Left lung (tissue), 10 donors: ENCODE data around the gene TEKT5. TPM values are rescaled to one million over a fixed set of nuclear protein-coding genes. Genes with fewer than 3 reads are reported as not detected.

ENCODE experiments used
- ATAC-seq: fragments of 200-7000 bp; cut with Tn5 transposase; one replicate; pipeline ENCODE4 v1.9.1; 2020; ENCODE audit warnings: moderate library complexity
- DNase-seq, 4 donors: peaks; one replicate each; pipeline ENCODE4 v3.0.0-alpha.2; 2013 to 2020
- H3K27ac ChIP-seq, 2 donors: fragments of 200-600 bp; sonication (generic) in 1 of 2; one replicate each; pipeline versions ENCODE4 v1.5.0 to v1.8.0; 2020 to 2021
- H3K27me3 ChIP-seq, 2 donors: fragments of 200-600 bp; sonication (generic) in 1 of 2; one replicate each; pipeline versions ENCODE4 v1.5.0 to v1.8.0; 2020 to 2021
- H3K36me3 ChIP-seq, 2 donors: fragments of 200-600 bp; sonication (generic) in 1 of 2; one replicate each; pipeline versions ENCODE4 v1.5.0 to v1.8.0; 2020 to 2021
- H3K4me1 ChIP-seq, 2 donors: fragments of 200-600 bp; one replicate each; pipeline ENCODE4 v1.8.0; 2021
- H3K4me3 ChIP-seq, 2 donors: fragments of 200-600 bp; sonication (generic) in 1 of 2; one replicate each; pipeline versions ENCODE4 v1.5.0 to v1.8.0; 2020 to 2021; ENCODE audit warnings: mild to moderate bottlenecking in 1 of 2
- H3K9me3 ChIP-seq, 2 donors: fragments of 200-600 bp; sonication (generic) in 1 of 2; one replicate each; pipeline versions ENCODE4 v1.5.0 to v1.8.0; 2020 to 2021
- intact Hi-C, 2 donors: fragments of 100-400 bp; cut with DNase I; formaldehyde crosslinking; loops; one replicate each; pipeline versions ENCODE4 v1.11.2 to v1.14.2; 2022
- polyA plus RNA-seq, 6 donors: library from polyadenylated mRNA; unstranded; fragments of 120-200 nt; gene quantifications; one replicate each; pipeline ENCODE4 v1.2.1, GENCODE V29; 2013; ENCODE audit not compliant: insufficient read length in 6 of 6
- total RNA-seq, 2 donors: library from RNA; stranded (reverse); fragmentation: NEBNext Ultra II Directional; extraction: Animal tissue kit (Norgen Biotek cat#: 25700); gene quantifications; one replicate each; pipeline ENCODE4 v1.2.1, GENCODE V29; 2021
- TF ChIP-seq, protein P1 (sequence below), 2 donors: fragments of 200-600 bp; sonication (generic) in 1 of 2; IDR thresholded peaks; one replicate each; pipeline versions ENCODE4 v1.5.0 to v1.8.0; 2021; ENCODE audit warnings: antibody characterized with exemption in 2 of 2
- donor health status: DM: no; HTN: yes; CAD: no.
- donor health status: DM: no; HTN: no; CAD: no.

TEKT5 gene
- total and polyA plus RNA-seq, 8 donors, result 0.13 to 0.67 (median 0.49) TPM; not detected in 3

- H3K36me3 ChIP-seq, result no peaks in the 10 kb centered on the region
- H3K27ac ChIP-seq, result no peak overlapping the region
- no peaks in the 10 kb centered on the region for H3K9me3 ChIP-seq
- intact Hi-C loops, result no loop called here
- DNase-seq (no peak), ATAC-seq (no peak)
- no peak overlapping the region for H3K4me3 ChIP-seq
- no peaks in the 10 kb centered on the region for H3K27me3 ChIP-seq
- no peaks in the 10 kb centered on the region for H3K4me1 ChIP-seq
- TF ChIP-seq, protein P1, sequence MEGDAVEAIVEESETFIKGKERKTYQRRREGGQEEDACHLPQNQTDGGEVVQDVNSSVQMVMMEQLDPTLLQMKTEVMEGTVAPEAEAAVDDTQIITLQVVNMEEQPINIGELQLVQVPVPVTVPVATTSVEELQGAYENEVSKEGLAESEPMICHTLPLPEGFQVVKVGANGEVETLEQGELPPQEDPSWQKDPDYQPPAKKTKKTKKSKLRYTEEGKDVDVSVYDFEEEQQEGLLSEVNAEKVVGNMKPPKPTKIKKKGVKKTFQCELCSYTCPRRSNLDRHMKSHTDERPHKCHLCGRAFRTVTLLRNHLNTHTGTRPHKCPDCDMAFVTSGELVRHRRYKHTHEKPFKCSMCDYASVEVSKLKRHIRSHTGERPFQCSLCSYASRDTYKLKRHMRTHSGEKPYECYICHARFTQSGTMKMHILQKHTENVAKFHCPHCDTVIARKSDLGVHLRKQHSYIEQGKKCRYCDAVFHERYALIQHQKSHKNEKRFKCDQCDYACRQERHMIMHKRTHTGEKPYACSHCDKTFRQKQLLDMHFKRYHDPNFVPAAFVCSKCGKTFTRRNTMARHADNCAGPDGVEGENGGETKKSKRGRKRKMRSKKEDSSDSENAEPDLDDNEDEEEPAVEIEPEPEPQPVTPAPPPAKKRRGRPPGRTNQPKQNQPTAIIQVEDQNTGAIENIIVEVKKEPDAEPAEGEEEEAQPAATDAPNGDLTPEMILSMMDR (IDR thresholded peaks at IDR 0.05), result no peak
Measured at GRCh38 chr16:10661737-10662136, 33.0 kb downstream of the TEKT5 start.

DNA sequence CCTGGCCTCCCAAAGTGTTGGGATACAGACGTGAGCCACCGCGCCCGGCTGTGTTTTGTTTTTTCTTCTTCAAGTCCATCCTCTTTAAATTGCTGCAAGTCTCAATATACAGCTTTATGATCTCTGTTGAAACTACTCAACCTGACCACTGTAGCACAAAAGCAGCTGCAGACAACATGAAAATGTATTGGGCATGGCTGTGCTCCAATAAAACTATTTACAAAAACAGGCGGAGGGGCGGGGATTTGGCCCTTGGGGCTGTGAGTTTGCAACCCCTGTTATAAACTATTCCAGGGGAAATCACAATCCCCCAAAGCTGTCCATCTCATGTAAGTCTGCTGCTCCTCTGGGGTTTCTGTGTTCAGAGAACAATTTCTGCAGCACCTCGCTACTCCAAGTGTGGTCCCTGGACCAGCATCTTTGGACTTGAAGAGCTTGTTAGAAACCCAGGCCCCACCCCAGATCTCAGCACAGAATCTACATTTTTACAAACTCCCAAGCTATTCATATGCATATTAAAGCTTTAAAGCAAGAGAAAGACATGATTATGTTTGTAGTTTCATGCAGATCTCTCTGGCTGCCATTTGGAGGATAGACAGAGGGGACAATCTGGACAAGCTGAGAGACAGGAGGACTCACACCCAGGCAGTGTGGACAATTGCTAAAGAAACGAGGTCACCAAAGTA lies 33.6 kb downstream of the TEKT5 start:
- DNase-seq, result peak in 1 of 4 donors; percentile 64
- ATAC-seq, result no peak
- no peaks in the 10 kb centered on the region for H3K4me1 ChIP-seq
- no peaks in the 10 kb centered on the region for H3K36me3 ChIP-seq
- H3K9me3 ChIP-seq, result no peaks in the 10 kb centered on the region
- H3K27me3 ChIP-seq, result no peaks in the 10 kb centered on the region
- intact Hi-C loops, result no loop called here
- H3K27ac ChIP-seq, result no peak overlapping the region
- no peak overlapping the region for H3K4me3 ChIP-seq
- TF ChIP-seq, protein P1 (IDR thresholded peaks at IDR 0.05), result no peak

- TF ChIP-seq, protein P1 (IDR thresholded peaks at IDR 0.05), result no peak
- no peak overlapping the region for H3K4me3 ChIP-seq
- intact Hi-C loops, result no loop called here
- H3K9me3 ChIP-seq, result no peaks in the 10 kb centered on the region
- H3K27ac ChIP-seq, result no peak overlapping the region
- H3K36me3 ChIP-seq, result no peaks in the 10 kb centered on the region
- no peak for ATAC-seq
- no peak for DNase-seq
- H3K27me3 ChIP-seq, result no peaks in the 10 kb centered on the region
- no peaks in the 10 kb centered on the region for H3K4me1 ChIP-seq
Measured at GRCh38 chr16:10658943-10659342, 35.8 kb downstream of the TEKT5 start.

DNA sequence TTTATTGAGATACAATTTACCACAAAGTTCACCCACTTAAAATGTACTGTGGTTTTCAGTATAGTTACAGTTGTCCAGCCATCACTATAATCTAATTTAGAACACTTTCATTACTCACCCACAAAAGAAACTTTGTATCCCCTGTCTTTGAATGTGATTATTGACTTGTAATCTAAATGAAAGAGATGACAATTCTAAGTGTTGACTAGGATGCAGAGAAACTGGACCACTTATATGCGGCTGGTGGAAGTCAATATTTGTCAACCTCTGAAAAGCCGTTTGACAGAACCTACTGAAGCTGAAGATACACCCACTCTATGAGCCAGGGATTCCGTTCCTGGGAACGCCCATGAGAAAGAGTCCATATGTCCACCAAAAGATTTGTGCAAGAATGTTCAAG lies 36.8 kb downstream of the TEKT5 start:
- Histone ChIP-seq H3K9me3 (no peaks in the 10 kb centered on the region), H3K27ac (no peak overlapping the region), H3K4me3 (no peak overlapping the region), H3K36me3 (no peaks in the 10 kb centered on the region), H3K4me1 (no peaks in the 10 kb centered on the region), H3K27me3 (no peaks in the 10 kb centered on the region)
- ATAC-seq (no peak), DNase-seq (no peak)
- TF ChIP-seq, protein P1 (IDR thresholded peaks at IDR 0.05), result no peak
- intact Hi-C loops, result no loop called here

DNA sequence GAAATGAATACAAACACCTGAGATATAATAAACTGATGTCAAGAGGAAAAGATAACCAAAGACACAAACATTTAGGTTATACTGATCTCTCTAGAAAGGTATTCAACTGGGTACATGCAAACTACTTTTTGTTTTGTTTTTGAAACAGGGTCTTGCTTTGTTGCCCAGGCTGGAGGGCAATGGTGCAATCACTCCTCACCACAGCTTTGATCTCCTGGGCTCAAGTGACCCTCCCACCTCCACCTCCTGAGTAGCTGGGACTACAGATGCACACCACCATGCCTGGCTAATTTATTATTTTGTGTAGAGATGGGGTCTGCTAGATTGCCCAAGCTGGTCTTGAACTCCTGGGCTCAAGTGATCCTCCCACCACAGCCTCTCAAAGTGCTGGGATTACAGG lies 38.1 kb downstream of the TEKT5 start:
- intact Hi-C loops, result no loop called here

More for the DNA sequence above, 38.1 kb downstream of the TEKT5 start:
- TF ChIP-seq, protein P1 (IDR thresholded peaks at IDR 0.05), result no peak
- DNase-seq (no peak), ATAC-seq (no peak)
- Histone ChIP-seq H3K27ac (no peak overlapping the region), H3K27me3 (no peaks in the 10 kb centered on the region), H3K36me3 (no peaks in the 10 kb centered on the region), H3K4me1 (no peaks in the 10 kb centered on the region), H3K4me3 (no peak overlapping the region), H3K9me3 (no peaks in the 10 kb centered on the region)
